Measurements from ENCODE around the gene DDX24.

- TF ChIP-seq CTCF (IDR thresholded peaks at IDR 0.05; ENCODE audit: insufficient read depth, low read depth, low read length) (no peak), EZH2 (IDR thresholded peaks at IDR 0.05; ENCODE audit: insufficient read depth, low read length) (no peak)
These were observed 38.1 kb upstream of the DDX24 start for GRCh38 chr14:94119071-94119470.
